ENCODE results near the gene C16orf96.
"Not testable (repeated sequence)": the region's sequence is repeated elsewhere in the genome, so short reads cannot be mapped to it uniquely, and the experiment has no call there.

C16orf96 gene

GRCh38 chr16:4557973-4558372 is 1.8 kb downstream of the C16orf96 start:
- H3K9me3 ChIP-seq (ENCODE audit: control insufficient read depth, low read length), result no peaks in the 10 kb centered on the region
- WGBS, 2 experiments, result 92 to 93% methylated on average over 10 of the region's 10 CpGs
- no peaks in the 10 kb centered on the region for H3K4me1 ChIP-seq (ENCODE audit: control insufficient read depth, insufficient read depth, low read length)

GRCh38 chr16:4561596-4561995 is 5.5 kb downstream of the C16orf96 start:
- 70 to 71% methylated on average over 9 of the region's 9 CpGs for WGBS, 2 experiments
- H3K36me3 ChIP-seq (ENCODE audit: control insufficient read depth, insufficient read depth, low read length), result no peaks in the 10 kb centered on the region
- no peak overlapping the region for H3K27ac ChIP-seq (ENCODE audit: insufficient read depth, low read depth, low read length, poor library complexity, severe bottlenecking)
- no peaks in the 10 kb centered on the region for H3K27me3 ChIP-seq (ENCODE audit: control insufficient read depth, insufficient read depth, low read length, poor library complexity, severe bottlenecking)
- no peaks in the 10 kb centered on the region for H3K9me3 ChIP-seq (ENCODE audit: control insufficient read depth, low read length)
- H3K4me1 ChIP-seq (ENCODE audit: control insufficient read depth, insufficient read depth, low read length), result no peaks in the 10 kb centered on the region
- no peak overlapping the region for H3K4me3 ChIP-seq (ENCODE audit: insufficient read depth, low read depth, low read length)

More at GRCh38 chr16:4557973-4558372, 1.8 kb downstream of the C16orf96 start:
- Histone ChIP-seq H3K4me3 (ENCODE audit: insufficient read depth, low read depth, low read length) (no peak overlapping the region), H3K36me3 (ENCODE audit: control insufficient read depth, insufficient read depth, low read length) (no peaks in the 10 kb centered on the region), H3K27me3 (ENCODE audit: control insufficient read depth, insufficient read depth, low read length, poor library complexity, severe bottlenecking) (no peaks in the 10 kb centered on the region), H3K27ac (ENCODE audit: insufficient read depth, low read depth, low read length, poor library complexity, severe bottlenecking) (no peak overlapping the region)

GRCh38 chr16:4564661-4565267 is 8.6 kb downstream of the C16orf96 start:
- Histone ChIP-seq H3K4me3 (ENCODE audit: insufficient read depth, low read depth, low read length) (no peak overlapping the region), H3K27ac (ENCODE audit: insufficient read depth, low read depth, low read length, poor library complexity, severe bottlenecking) (no peak overlapping the region), H3K36me3 (ENCODE audit: control insufficient read depth, insufficient read depth, low read length) (no peaks in the 10 kb centered on the region), H3K4me1 (ENCODE audit: control insufficient read depth, insufficient read depth, low read length) (no peaks in the 10 kb centered on the region), H3K27me3 (ENCODE audit: control insufficient read depth, insufficient read depth, low read length, poor library complexity, severe bottlenecking) (no peaks in the 10 kb centered on the region), H3K9me3 (ENCODE audit: control insufficient read depth, low read length) (no peaks in the 10 kb centered on the region)
- WGBS, 2 experiments, result 91 to 94% methylated on average over 16 to 18 of the region's 18 CpGs

GRCh38 chr16:4566144-4566543 is 10.0 kb downstream of the C16orf96 start:
- Histone ChIP-seq H3K36me3 (ENCODE audit: control insufficient read depth, insufficient read depth, low read length) (no peaks in the 10 kb centered on the region), H3K9me3 (ENCODE audit: control insufficient read depth, low read length) (no peaks in the 10 kb centered on the region), H3K27ac (ENCODE audit: insufficient read depth, low read depth, low read length, poor library complexity, severe bottlenecking) (no peak overlapping the region), H3K4me3 (ENCODE audit: insufficient read depth, low read depth, low read length) (no peak overlapping the region), H3K4me1 (ENCODE audit: control insufficient read depth, insufficient read depth, low read length) (no peaks in the 10 kb centered on the region), H3K27me3 (ENCODE audit: control insufficient read depth, insufficient read depth, low read length, poor library complexity, severe bottlenecking) (no peaks in the 10 kb centered on the region)
- WGBS, 2 experiments, result 96 to 98% methylated on average over 3 of the region's 3 CpGs

- Histone ChIP-seq H3K9me3 (ENCODE audit: control insufficient read depth, low read length) (no peaks in the 10 kb centered on the region), H3K4me1 (ENCODE audit: control insufficient read depth, insufficient read depth, low read length) (no peaks in the 10 kb centered on the region), H3K36me3 (ENCODE audit: control insufficient read depth, insufficient read depth, low read length) (no peaks in the 10 kb centered on the region), H3K27me3 (ENCODE audit: control insufficient read depth, insufficient read depth, low read length, poor library complexity, severe bottlenecking) (no peaks in the 10 kb centered on the region), H3K4me3 (ENCODE audit: insufficient read depth, low read depth, low read length) (no peak overlapping the region), H3K27ac (ENCODE audit: insufficient read depth, low read depth, low read length, poor library complexity, severe bottlenecking) (no peak overlapping the region)
- WGBS, 2 experiments, result 77 to 86% methylated on average over 6 of the region's 6 CpGs
Measured at GRCh38 chr16:4570086-4570485, 13.9 kb downstream of the C16orf96 start.

- 31% methylated on average over 15 of the region's 15 CpGs for WGBS, 2 experiments
- Histone ChIP-seq H3K4me3 (ENCODE audit: insufficient read depth, low read depth, low read length) (no peak overlapping the region), H3K9me3 (ENCODE audit: control insufficient read depth, low read length) (no peaks in the 10 kb centered on the region), H3K4me1 (ENCODE audit: control insufficient read depth, insufficient read depth, low read length) (no peaks in the 10 kb centered on the region), H3K27me3 (ENCODE audit: control insufficient read depth, insufficient read depth, low read length, poor library complexity, severe bottlenecking) (no peaks in the 10 kb centered on the region), H3K27ac (ENCODE audit: insufficient read depth, low read depth, low read length, poor library complexity, severe bottlenecking) (no peak overlapping the region), H3K36me3 (ENCODE audit: control insufficient read depth, insufficient read depth, low read length) (no peaks in the 10 kb centered on the region)
Measured at GRCh38 chr16:4570688-4571321, 14.7 kb downstream of the C16orf96 start.

GRCh38 chr16:4572715-4573114 is 16.6 kb downstream of the C16orf96 start:
- H3K27me3 ChIP-seq (ENCODE audit: control insufficient read depth, insufficient read depth, low read length, poor library complexity, severe bottlenecking), result no peaks in the 10 kb centered on the region
- 70 to 71% methylated on average over 4 of the region's 4 CpGs for WGBS, 2 experiments
- no peak overlapping the region for H3K27ac ChIP-seq (ENCODE audit: insufficient read depth, low read depth, low read length, poor library complexity, severe bottlenecking)
- H3K36me3 ChIP-seq (ENCODE audit: control insufficient read depth, insufficient read depth, low read length), result no peaks in the 10 kb centered on the region
- H3K9me3 ChIP-seq (ENCODE audit: control insufficient read depth, low read length), result no peaks in the 10 kb centered on the region
- H3K4me1 ChIP-seq (ENCODE audit: control insufficient read depth, insufficient read depth, low read length), result no peaks in the 10 kb centered on the region
- no peak overlapping the region for H3K4me3 ChIP-seq (ENCODE audit: insufficient read depth, low read depth, low read length)

- not testable (repeated sequence) for H3K36me3 ChIP-seq (ENCODE audit: control insufficient read depth, insufficient read depth, low read length); H3K4me3 ChIP-seq (ENCODE audit: insufficient read depth, low read depth, low read length); H3K9me3 ChIP-seq (ENCODE audit: control insufficient read depth, low read length); H3K27ac ChIP-seq (ENCODE audit: insufficient read depth, low read depth, low read length, poor library complexity, severe bottlenecking); H3K4me1 ChIP-seq (ENCODE audit: control insufficient read depth, insufficient read depth, low read length); H3K27me3 ChIP-seq (ENCODE audit: control insufficient read depth, insufficient read depth, low read length, poor library complexity, severe bottlenecking)
- WGBS, 2 experiments, result 93 to 95% methylated on average over 6 of the region's 7 CpGs
Measured at GRCh38 chr16:4573926-4574325, 17.8 kb downstream of the C16orf96 start.

- Histone ChIP-seq H3K36me3 (ENCODE audit: control insufficient read depth, insufficient read depth, low read length) (no peaks in the 10 kb centered on the region), H3K27me3 (ENCODE audit: control insufficient read depth, insufficient read depth, low read length, poor library complexity, severe bottlenecking) (no peaks in the 10 kb centered on the region), H3K27ac (ENCODE audit: insufficient read depth, low read depth, low read length, poor library complexity, severe bottlenecking) (no peak overlapping the region), H3K4me1 (ENCODE audit: control insufficient read depth, insufficient read depth, low read length) (no peaks in the 10 kb centered on the region), H3K9me3 (ENCODE audit: control insufficient read depth, low read length) (no peaks in the 10 kb centered on the region), H3K4me3 (ENCODE audit: insufficient read depth, low read depth, low read length) (no peak overlapping the region)
- 84 to 86% methylated on average over 11 of the region's 11 CpGs for WGBS, 2 experiments
Measured at GRCh38 chr16:4574919-4575705, 19.0 kb downstream of the C16orf96 start.

GRCh38 chr16:4576008-4576407 is 19.9 kb downstream of the C16orf96 start:
- Histone ChIP-seq H3K27ac (ENCODE audit: insufficient read depth, low read depth, low read length, poor library complexity, severe bottlenecking) (no peak overlapping the region), H3K9me3 (ENCODE audit: control insufficient read depth, low read length) (no peaks in the 10 kb centered on the region), H3K27me3 (ENCODE audit: control insufficient read depth, insufficient read depth, low read length, poor library complexity, severe bottlenecking) (no peaks in the 10 kb centered on the region), H3K36me3 (ENCODE audit: control insufficient read depth, insufficient read depth, low read length) (no peaks in the 10 kb centered on the region), H3K4me1 (ENCODE audit: control insufficient read depth, insufficient read depth, low read length) (no peaks in the 10 kb centered on the region), H3K4me3 (ENCODE audit: insufficient read depth, low read depth, low read length) (no peak overlapping the region)
- WGBS, 2 experiments, result 95 to 97% methylated on average over 15 of the region's 15 CpGs
